ENCODE results near the gene TRPV4.

- TF ChIP-seq POLR2A (IDR thresholded peaks at IDR 0.05) (no peak), CTCF (IDR thresholded peaks at IDR 0.05 in 4 of 5, conservative IDR thresholded peaks at IDR 0.05 in 1 of 5) (no peak)
Measured at GRCh38 chr12:109797905-109798669, 35.1 kb downstream of the TRPV4 start.
